NT2/D1 (cell line): ENCODE data around the gene ABCG8.

Experiments
- SUZ12 ChIP-seq: IDR thresholded peaks from 2 replicates; pipeline ENCODE4 v1.6.1; 2011; ENCODE audit not compliant: insufficient read length, insufficient read depth; ENCODE audit errors: extremely low read depth
- YY1 ChIP-seq: IDR thresholded peaks from 2 replicates; pipeline ENCODE4 v1.6.1; 2011; ENCODE audit not compliant: insufficient read length, insufficient read depth
- ZNF274 ChIP-seq: IDR thresholded peaks from 2 replicates; pipeline ENCODE4 v1.6.1; 2011; ENCODE audit warnings: mild to moderate bottlenecking, low read depth, low read length

DNA sequence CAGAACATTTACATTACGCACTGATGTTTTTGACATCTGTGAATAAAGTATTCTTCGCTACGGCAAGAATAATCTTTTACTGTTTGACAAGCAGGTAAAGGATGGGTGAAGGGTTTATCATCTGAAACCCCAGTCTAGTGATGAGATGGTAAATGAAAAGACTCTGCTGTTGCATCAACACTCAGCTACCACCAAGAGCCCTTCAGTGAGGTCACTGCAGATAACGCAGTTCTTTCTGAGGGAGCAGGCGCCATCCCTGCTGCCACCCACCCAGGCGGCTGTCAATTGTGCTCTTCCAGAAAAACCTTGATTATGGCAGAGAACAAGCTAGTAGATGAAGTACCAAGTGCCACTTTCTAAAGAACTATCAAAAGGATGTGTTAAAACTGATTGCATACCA is 58.7 kb downstream of the ABCG8 start:
- no peak for TF ChIP-seq ZNF274
- TF ChIP-seq YY1 = no peak
- TF ChIP-seq SUZ12 = no peak
